Lower leg skin (tissue), 4 donors: ENCODE results near the gene FANCL. TPM values are rescaled to one million over a fixed set of nuclear protein-coding genes. Genes with fewer than 3 reads are reported as not detected.
"Not testable (repeated sequence)": the region's sequence is repeated elsewhere in the genome, so short reads cannot be mapped to it uniquely, and the experiment has no call there.

ENCODE experiments used
- DNase-seq, 2 donors: peaks; one replicate each; pipeline ENCODE4 v3.0.0-alpha.2; 2019; ENCODE audit warnings: low spot score in 2 of 2
- H3K4me3 ChIP-seq: fragments of 200-600 bp; sonication (generic); 2 replicates; pipeline ENCODE4 v1.5.1; 2017; ENCODE audit warnings: mild to moderate bottlenecking, low read depth; ENCODE audit not compliant: poor library complexity, severe bottlenecking
- CTCF ChIP-seq, 3 donors: fragments of 450-650 bp; IDR thresholded peaks; one replicate each; pipeline ENCODE4 v1.5.1; 2016; ENCODE audit warnings: antibody characterized with exemption in 3 of 3, mild to moderate bottlenecking in 3 of 3, moderate library complexity in 2 of 3
- POLR2A ChIP-seq, 2 donors: fragments of 450-650 bp; IDR thresholded peaks; one replicate each; pipeline ENCODE4 v1.6.1; 2016 to 2017; ENCODE audit warnings: antibody characterized with exemption in 2 of 2, mild to moderate bottlenecking in 1 of 2, moderate library complexity in 1 of 2
- WGBS, 2 donors: methylation state at CpG; one replicate each; pipeline ENCODE4 v1.1.5; 2018; 5-methylcytosine and 5-hydroxymethylcytosine counted together
- intact Hi-C: fragments of 100-400 bp; cut with DNase I; formaldehyde crosslinking; loops from one replicate; pipeline ENCODE4 v1.15.0; 2023; ENCODE audit warnings: low total_unique reads
- total RNA-seq, 4 donors: library from RNA; depleted of rRNA; stranded (reverse); fragments of >200 nt; gene quantifications; one replicate each; pipeline ENCODE4 v1.1.0, GENCODE V29; 2016

Gene FANCL
- total RNA-seq, 4 donors from 2014 or later: 8.2 to 11.1 (median 9.3) TPM

DNA sequence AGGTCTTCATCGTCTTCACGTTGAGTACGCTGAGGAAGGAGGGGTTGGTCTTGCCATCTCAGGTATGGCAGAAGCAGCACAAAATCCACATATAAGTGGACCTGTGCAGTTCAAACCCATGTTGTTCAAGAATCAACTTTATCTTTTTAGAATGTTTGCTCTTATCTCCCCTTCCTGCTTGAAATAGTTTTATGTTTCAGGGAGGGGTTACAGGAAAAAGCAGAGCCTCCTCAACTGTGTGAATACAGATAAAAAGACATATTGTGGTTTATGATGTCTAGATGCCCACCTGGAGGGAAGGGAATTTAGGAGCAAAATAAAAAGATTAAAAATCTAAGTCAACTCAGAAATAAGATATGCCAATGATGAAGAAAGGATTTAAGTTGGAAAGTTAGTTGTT is 118.6 kb downstream of the FANCL start:
- intact Hi-C loops: no loop called here
- TF ChIP-seq CTCF (IDR thresholded peaks at IDR 0.05): no peak
- no peak for TF ChIP-seq POLR2A (IDR thresholded peaks at IDR 0.05)
- 96 to 100% methylated on average over 3 of the region's 3 CpGs for WGBS, 2 donors
- H3K4me3 ChIP-seq: no peak overlapping the region
- DNase-seq: no peak

DNA sequence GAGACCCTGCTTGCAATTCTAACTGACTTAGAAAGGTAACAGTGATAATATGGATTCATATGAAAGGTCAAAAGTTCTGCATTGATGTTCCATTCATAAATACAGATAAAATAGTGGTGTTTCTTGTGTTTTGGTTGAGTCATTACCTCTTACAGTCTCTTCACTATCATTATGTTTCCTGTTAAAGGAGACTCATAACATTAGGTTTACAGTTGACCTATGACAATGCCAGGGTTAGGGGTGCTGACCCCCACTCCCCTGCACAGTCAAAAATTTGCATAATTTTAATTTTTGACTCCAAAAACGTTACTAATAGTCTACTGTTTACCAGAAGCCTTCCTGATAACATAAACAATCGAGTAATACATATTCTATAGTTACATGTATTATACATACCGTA is 119.1 kb downstream of the FANCL start:
- intact Hi-C loops: no loop called here
- no peak for TF ChIP-seq POLR2A (IDR thresholded peaks at IDR 0.05)
- no peak for TF ChIP-seq CTCF (IDR thresholded peaks at IDR 0.05)
- no peak overlapping the region for H3K4me3 ChIP-seq
- no peak for DNase-seq
- 85 to 93% methylated on average over 3 of the region's 3 CpGs for WGBS, 2 donors

GRCh38 chr2:58120626-58121229 is 120.4 kb downstream of the FANCL start:
- WGBS, 2 donors: 90 to 95% methylated on average over 5 of the region's 5 CpGs
- no peak overlapping the region for H3K4me3 ChIP-seq
- TF ChIP-seq CTCF (IDR thresholded peaks at IDR 0.05) (no peak), POLR2A (IDR thresholded peaks at IDR 0.05) (no peak)
- intact Hi-C loops: no loop called here
- no peak for DNase-seq

DNA sequence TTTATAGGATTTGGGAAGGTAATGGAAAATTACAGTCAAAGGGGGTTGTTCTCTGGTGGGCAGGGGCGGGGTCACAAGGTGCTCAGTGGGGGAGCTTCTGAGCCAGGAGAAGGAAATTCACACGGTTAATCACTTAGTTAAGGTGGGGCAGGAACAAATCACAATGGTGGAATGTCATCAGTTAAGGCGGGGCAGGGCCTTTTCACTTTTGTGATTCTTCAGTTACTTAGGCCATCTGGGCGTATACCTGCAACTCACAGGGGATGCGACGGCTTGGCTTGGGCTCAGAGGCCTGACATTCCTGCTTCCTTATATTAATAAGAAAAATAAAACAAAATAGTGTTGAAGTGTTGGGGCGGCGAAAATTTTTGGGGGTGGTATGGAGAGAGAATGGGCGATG is 127.6 kb downstream of the FANCL start:
- intact Hi-C loops, DNase-seq, H3K4me3 ChIP-seq: not testable (repeated sequence)
- WGBS, 2 donors: 92 to 95% methylated on average over 9 of the region's 9 CpGs

DNA sequence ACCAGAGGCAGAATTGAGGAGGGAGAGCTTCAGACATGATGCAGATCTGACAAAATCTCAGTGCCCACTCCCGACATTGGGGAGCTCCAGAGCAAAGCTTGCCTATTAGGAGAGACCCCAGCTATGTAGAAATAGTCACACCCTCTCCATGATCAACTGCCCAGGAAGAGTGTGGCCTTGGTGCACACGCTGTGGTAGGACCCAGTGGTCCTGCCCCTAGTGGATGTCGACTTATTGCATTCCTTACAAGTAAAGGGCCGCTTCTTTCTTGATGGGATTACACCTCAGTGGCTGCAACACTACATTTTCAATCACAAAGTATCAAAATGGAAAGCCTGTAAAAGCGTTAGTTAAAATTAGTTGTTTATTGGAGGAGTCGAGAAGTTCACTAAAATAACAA is 130.4 kb downstream of the FANCL start:
- no peak overlapping the region for H3K4me3 ChIP-seq
- 94 to 97% methylated on average over 6 of the region's 6 CpGs for WGBS, 2 donors
- DNase-seq: no peak
- no peak for TF ChIP-seq POLR2A (IDR thresholded peaks at IDR 0.05)
- no peak for TF ChIP-seq CTCF (IDR thresholded peaks at IDR 0.05)
- intact Hi-C loops: no loop called here

GRCh38 chr2:58109481-58109880 is 131.6 kb downstream of the FANCL start:
- TF ChIP-seq CTCF (IDR thresholded peaks at IDR 0.05): no peak
- no peak for TF ChIP-seq POLR2A (IDR thresholded peaks at IDR 0.05)
- no peak overlapping the region for H3K4me3 ChIP-seq
- WGBS, 2 donors: 96 to 97% methylated on average over 2 of the region's 2 CpGs
- intact Hi-C loops: no loop called here
- no peak for DNase-seq

Other genes starting within 250 kb of the FANCL start
- 10 to 100 TPM; 10.7 to 18.3 (median 13.8) TPM for gene VRK2, start 194.5 kb downstream of the FANCL start, total RNA-seq